ENCODE results near the gene MFAP3L. TPM values are rescaled to one million over a fixed set of nuclear protein-coding genes. Genes with fewer than 3 reads are reported as not detected.
"Not testable (repeated sequence)": the region's sequence is repeated elsewhere in the genome, so short reads cannot be mapped to it uniquely, and the experiment has no call there.

Gene MFAP3L
- 29.8 and 40.4 TPM in 2 replicates for total RNA-seq

DNA sequence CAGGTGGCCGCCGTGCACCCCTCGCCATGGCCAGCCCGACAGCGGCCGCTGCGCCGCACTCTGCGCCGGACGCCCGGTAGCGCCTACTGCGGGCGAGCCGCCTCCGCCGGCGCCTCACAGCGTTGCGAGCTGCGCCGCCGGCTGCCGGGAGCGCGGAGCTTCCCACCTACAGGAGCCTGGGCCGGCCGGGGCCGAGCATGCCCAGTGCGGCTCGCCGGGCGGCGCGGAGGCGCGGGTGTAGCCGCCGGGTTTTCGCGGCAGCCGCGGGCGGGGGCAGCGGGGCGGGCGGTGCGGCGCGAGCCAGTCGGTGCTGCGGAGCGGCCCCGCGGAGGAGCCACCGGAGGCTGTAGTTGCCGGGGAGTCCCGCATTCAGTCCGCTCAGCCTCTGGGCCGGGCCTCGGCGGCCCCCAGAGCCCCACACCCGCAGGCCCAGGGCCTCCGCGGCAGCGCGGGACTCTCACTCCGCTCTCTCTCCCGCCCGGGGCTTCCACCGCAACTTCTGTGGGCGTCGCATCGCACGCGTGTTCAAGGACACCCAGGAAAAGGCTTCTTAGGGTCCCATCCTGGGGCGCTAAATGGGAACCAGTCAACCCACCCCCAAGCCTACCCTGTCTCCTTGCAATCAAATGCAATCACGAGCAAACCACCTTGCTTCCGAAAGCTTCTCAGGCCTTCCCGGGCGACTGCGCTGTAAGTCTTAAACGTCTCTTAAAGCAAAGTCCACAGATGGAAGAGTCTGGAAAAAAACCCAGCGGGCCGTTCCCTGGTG is at the start of gene MFAP3L:
Gene MFAP3L (minus strand): TSS at position 143 of the 769 bp plus-strand sequence. CDS start 20,518 bp downstream, outside the sequence.
- peak; percentile 91 for DNase-seq

DNA sequence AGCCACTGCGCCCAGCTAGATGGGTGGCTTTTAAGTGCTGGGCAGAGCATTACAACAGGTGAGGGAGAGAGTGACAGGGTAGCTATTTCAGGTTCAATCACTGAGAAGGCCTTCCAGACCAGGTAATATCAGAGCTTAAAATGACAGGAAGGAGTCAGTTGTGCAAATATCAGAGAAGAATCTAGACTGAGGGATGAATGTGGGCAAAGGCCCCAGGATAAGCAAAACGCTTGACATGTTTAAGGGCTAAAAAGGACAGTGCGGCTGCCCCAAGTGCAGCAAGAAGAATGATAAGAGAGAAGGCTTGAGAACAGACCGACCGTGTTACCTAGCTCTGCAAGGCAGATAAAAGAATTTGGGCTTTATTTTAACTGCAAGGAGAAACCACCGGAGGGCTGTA is 45.0 kb upstream of the MFAP3L start:
- DNase-seq: no peak

DNA sequence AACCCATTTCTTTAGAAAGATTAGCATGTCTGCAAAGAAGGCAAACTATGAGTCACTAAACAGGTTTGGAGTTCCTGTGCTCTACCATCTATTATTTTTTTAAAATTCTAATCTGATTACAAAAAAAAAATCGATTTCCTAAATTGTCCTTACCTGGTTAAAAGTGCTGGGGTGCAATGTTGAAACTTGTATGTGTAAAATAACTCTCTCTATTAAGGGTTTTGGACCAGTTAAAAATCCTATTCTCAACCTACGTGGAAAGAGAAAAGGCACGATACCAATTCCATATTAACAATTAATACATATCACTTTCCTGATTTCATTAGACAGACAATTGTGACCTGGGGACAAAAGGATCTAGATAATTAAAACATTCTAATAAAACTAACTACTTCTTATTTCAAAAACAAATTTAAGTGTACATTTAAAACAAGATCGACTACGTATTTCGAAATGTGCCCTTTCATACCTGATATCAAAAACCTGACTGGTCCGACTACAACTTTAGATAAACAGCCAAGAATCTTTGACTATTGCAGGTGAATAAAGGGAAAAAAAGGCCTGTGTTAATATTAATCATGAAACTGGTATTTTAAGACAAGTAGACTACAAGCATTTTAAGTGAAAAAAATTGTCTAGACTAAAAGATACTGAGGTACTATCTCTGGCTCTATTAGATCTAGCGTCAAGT is 42.4 kb upstream of the MFAP3L start:
- no peak for DNase-seq

DNA sequence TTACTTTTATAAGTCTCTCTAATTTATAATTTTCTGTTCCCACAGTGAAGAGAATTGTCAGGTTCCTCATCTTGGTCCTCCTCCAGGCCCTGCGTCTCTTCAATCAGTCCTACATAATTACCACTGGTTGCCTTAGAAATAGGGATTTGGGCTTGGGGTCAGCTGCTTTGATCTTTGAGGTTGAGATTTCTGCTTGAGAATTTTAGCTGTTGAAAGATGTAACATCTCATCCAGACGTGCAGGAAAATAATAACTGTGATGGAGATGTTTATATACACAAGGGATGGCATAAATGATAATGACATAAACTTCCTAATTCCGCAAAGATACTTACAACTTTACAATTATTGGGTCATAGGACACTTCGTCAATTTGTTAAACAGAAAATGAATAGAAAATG is 33.2 kb upstream of the MFAP3L start:
- DNase-seq: no peak

DNA sequence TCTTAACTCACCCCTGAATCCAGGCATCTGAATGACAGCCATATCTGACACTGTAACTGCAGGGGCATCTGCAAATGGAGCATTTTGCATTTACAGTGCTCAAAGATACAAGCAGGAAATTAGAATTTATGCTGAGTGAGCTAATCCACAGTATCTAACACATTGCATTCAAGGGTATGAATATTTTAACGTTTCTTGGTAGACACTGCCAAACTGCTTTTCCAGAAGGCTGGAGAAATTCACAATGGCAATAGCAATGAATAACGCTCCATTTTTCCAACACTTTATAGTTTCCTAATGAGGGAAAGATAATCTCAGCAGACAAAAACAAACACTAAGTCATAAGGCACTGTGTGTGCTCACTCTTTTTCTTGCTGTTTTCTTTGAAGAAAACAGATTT is 32.6 kb upstream of the MFAP3L start:
- no peak for DNase-seq

DNA sequence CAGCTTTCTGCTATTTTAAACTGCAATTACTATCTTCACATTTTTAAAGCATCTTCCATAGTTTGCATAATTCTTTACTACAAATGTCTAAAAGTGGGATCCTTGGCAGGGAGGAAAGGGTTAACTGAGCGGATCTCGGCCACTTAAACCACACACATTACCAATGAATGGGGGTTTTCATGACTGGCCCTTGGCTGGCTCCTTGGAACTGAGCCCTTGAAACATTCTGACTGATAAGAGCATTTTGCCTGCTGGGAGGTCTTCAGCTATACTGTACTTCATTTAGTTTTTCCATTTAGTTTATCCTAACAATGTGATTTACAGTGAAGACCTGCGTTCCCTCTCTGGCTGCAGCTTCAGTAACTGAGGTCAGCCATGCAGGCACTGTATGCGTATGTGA is 31.7 kb upstream of the MFAP3L start:
- no peak for DNase-seq

DNA sequence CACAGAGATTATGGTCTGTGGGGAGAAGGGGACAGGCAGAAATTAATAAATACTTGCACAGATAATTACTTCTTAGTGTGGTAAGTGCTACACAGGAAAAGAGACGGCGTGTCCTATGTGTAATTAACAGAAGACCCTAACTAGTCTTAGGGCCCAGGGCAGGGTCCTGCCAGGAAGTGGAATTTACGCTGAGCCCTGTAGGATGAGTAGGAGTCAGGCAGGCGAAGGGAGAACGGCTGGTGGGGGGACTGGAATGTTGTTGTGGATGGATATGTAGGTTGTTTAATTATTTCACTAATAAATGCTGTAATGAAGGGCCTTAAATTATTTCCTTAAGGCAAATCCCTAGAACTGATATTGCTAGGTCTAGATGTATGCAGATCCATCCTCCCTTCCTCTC is 26.7 kb upstream of the MFAP3L start:
- no peak for DNase-seq

DNA sequence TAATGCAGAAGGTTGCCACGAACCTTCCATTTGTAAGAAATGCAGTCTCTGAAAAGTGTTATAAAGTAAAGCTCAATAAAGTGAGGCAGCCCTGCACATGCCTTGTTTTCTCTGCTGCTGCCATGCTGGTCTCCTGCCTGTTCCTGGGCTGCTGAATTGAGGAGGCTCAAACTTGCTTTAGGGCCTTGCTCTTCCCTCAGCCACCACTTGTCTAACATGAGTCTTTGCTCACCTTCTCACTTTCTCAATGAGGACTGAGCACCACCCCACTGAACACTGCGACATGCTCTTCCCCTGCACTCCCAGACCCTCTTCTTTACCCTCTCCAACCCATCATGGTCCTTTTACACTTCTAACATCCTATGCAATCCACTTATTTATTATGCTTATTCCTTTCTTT is 25.2 kb upstream of the MFAP3L start:
- DNase-seq: no peak

DNA sequence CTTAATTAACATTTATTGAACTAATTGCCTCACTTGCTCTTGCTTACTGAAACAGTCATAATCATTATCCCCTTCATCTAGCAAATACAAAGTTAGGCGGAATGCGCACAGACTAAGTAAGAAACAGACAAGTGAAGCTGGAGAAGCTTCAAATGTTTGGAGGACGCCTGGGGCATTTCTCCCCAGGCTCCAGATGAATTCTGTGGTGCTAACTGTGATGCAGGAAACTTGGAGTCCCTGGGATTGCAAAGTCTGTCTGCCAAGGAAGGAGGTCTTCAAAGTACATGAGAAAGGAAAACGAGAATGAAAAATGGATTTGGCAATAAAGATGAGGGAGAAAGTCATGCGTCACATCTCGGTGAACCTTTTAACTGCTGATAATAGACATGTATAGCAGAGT is 23.6 kb upstream of the MFAP3L start:
- DNase-seq: no peak

DNA sequence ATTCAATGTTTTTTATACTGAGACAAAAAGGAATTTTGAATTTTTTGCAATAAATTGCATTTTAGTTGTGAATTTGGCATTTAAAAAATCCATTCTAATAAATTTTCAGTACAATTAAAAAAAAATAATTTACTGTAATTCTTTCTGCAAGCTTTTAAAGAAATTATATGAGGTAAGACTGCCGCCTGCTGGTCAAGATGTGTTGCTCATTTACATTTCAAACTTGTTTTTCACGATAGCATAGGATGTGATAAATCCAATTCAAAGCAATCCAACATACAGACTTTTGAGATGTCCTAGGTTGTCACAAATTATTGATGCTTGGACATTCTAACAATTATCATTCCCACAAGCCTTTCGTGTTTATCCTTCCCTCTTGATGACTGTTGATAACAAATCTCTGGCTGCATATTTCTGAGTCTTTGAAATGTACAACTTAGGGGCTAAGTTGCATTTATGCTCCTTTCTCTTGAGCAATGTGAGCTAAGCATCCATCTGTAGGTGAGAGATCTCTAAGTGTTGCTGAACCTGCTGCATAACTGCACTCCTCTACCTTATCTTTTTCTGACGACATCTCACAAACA is 21.7 kb upstream of the MFAP3L start:
- peak; percentile 79 for DNase-seq

DNA sequence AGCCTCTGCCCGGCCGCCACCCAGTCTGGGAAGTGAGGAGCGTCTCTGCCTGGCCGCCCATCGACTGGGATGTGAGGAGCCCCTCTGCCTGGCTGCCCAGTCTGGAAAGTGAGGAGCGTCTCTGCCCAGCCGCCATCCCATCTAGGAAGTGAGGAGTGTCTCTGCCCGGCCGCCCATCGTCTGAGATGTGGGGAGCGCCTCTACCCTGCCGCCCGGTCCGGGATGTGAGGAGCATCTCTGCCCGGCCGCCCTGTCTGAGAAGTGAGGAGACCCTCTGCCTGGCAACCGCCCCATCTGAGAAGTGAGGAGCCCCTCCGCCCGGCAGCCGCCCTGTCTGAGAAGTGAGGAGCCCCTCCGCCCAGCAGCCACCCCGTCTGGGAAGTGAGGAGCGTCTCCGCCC is 20.0 kb upstream of the MFAP3L start:
- DNase-seq: not testable (repeated sequence)

DNA sequence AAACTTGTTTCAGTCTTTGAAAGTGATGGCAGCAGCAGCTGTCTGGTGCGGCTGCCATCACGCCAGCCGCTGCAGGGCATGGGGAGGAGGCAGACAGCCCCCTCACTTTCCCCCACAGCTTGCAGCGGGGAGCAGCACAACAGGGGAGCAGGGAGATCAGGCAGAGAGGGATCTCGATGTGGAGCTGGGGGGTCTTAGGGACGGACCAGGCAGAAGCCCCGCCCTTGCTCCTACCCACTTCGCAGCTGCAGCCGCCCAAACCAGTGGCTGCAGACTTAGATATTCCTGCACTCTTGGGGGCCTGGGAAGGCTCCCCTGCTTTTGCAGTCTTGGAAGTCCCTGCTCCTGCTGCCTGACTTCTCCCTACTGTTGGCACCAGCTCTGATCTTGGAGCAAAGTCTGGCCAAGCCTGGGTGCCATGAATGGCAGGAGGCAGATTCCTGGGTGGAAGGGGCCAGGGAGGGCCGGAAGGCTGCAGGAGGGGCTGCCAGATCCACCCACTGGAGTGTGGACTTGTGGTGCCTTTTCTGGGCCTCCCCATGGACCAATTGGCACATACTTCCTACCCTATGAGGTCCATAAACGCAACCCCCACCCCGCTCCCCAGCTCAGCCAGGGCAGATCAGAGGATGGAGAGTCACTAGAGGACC is 14.0 kb upstream of the MFAP3L start:
- DNase-seq: no peak

DNA sequence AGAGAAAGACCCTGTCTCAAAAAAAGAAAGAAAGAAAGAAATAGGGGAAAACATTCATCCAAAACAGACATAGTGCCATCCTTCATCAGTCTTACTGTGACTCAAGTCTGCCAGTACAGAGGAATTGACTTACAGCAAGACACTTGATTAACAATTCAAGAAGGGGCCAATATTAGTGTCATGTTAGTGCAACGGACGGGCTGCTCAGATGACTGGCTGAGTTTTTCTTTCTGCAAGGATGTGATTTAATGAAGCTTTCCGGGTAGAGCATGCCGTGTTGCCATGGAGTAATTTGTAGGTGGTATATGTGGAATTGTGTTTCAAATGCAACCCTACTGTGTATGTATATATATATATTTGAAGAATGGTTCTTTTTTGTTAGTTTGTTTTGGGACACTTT is 12.6 kb upstream of the MFAP3L start:
- DNase-seq: no peak

DNA sequence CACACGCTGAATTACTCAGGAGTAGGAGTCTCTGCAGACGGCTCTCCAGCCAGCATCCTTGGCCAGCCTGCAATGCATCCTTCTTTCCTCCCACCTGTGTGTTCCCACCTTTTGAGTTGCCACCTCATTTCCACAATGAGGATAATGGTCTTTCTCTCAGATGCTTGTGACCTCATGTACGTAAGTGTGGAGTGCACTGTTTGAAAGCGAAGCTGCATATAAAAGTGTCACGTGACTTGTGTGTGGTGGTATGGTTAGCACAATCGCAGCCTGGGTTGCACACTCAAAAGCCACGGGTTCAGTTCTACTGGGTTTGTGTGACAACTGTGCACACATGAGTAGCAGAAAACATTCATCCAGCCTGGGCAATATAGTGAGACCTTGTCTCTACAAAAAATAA is 12.0 kb upstream of the MFAP3L start:
- DNase-seq: no peak

DNA sequence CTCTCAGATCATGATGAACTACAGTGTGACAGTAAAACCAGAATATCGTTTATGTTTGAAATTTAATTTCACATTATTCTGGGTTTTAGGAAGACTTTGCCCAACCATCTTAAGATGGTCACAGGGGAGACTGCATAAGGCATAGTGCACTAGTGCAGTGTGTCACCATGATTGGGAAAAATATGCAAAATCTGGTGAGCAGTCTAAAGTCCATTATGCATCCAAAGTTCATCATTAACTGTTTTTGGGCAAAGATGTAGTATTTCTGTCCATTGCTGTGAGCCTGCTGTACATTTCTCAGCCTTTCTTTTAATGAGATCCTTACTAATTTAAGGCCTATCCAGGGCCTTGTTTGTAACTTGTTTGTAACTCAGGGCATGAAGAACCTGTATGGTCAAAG is 11.3 kb upstream of the MFAP3L start:
- no peak for DNase-seq

DNA sequence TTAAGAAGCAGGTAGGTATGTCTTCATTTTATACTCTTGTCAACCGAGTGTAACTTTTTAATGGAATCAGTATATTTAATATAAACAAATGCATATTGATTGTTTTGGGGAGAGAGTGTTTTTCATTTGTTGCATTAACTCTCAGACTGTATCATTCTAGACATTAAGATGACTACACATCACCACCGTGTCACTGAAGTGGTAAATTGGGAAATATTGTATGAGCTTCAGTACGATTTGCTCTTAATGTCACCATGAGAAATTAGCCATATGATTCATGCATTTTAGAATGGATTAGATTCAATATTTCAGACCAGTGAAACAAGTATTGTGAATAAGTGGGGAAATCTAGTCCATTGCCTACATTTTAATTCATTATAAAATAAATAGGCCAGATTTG is 9.7 kb upstream of the MFAP3L start:
- DNase-seq: no peak

DNA sequence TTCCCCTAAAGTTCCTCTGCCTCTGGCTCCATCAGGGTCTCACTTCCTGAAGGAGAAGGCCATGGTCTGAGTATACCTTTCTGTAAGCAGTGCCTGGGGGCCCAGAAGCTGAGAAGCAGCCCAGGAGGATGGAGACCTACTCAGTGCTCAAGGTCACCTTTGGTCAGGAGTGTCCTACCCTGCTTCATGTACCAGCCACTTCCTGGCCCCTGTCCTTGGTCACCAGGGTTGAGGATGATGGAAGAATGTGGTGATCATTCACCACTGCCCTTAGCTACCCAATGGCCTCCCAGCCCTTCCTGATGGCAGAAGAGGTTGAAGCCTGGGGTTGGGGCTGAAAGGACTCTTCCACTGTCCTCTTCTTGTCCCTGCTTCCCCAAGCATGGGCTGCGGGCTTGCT is 9.0 kb upstream of the MFAP3L start:
- no peak for DNase-seq

DNA sequence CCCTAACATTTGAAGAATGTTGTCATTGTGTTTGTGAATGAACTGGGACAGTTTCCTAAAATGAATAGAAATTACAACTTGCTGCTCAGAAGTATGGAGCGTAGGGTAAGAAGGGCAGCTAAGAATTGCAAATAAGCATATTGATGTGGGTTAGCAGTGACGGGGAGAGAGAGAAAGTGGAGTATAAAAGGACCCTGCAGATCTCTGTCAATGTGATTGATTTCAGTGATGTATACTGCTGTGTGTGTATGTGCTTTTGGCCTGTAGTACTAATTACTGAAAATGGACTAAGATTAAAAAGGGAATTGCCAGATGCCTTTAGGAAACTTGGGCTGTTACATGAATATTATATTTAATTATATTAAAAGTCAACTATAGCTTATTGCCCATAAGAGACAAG is 7.8 kb upstream of the MFAP3L start:
- no peak for DNase-seq

DNA sequence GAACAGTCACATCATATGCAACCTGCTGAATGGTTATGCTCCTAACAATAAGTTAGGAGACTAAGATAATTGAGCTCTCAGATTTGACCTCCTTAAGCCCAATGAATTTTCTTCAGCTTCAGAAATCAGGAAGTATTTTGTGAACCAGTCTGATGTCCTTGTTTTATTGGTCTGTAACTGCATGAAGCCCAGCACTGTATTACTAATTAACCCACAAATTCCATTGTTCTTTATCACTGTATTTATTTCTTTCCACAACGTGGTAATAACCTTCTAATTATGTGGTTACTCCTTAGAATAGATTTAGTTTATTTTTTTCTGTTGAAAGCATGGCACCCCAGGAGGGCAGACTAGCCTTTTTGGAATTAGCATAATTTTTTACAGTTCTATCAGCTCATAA is 3.9 kb upstream of the MFAP3L start:
- DNase-seq: no peak

DNA sequence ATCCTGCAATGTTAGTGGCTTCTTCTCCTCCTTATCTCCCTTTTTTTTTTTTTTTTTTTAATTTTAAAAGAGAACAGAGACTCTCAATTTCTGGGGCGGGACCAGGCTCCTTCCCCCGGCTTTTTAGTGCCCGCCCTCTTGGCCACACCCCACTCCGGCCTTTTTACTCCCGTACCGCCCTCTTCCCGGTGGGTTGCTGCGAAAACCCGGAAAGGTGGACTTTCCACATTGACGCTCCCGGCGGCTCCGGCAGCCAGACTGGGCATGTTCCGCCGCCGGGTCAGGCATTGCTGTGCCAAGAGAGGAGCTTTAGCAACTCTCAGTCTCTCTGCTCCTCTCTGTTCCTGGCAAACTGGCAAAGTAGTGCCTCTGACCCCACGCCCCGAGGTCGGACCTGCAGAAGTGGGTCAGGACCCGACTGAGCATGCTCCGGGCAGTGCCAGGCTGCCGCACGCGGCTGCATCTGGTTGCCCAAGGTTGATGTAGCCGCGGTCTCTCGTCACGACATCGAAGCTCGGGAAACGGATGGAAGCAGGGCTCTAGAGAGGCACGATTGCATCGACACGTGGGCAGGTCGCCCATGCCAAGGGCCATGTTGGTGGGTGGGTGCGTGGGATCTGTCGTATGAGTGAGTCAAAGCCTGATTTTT is 1.1 kb upstream of the MFAP3L start:
- DNase-seq: peak; percentile 98

DNA sequence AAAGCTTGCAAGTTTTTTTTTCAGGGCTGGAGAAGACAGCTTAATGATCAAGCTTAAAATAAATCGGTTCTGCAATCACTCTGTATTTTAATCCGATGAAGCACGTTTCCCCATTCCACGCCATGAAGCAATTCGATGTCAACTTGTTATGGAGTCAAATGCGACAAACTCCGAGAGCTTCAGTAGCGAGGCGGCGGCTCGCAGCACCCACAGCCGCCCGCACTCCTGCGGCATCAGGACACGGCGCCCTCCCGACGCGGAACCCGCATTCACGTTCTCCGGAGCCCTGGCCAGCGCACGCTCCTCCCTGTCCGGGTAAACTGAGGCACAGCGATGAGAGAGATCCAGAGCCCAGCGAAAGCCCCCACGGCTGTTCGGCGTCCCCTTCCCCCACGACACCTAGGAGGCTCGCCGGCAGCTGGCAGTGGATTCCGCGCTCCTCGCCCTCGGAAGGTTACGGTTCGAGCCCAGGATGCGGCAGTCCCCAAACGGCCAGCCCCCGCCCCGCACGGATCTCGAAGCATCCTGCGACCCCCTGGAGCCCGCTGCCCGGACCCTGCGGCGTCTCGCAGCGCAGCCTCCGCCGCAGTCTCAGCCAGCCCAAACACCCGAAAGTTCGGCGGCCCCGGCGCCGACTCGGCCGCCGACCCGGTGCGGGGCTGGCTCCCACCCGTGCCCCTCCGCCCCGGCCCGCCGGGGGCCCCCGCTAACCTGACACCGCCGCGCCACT is 507 bp downstream of the MFAP3L start:
- DNase-seq: peak; percentile 7

DNA sequence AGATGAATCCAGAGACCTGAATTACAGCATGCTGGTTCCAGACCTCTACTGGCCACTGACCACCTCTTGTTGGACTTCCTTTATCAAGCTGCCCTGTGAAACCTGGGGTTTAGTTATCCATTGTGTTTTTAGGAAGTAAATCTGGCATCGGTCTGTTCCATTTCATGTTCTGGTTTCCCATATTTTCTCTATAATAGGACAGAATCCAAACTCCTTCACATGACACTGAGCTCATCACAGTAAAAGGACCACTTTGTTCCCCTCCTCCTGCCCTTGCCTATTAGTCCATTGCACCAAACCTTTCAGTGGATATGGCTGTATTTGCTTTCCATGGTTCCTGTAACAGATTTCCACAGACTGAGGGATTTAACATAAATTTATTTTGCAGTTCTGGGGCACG is 4.0 kb downstream of the MFAP3L start:
- DNase-seq: no peak

All from dermis blood vessel endothelial cell (primary cell).